HL-60/S4 treated with phorbol 12-myristate 13-acetate at 8.2 ng/mL for 4 days and 3 days (cell line): ENCODE measurements around the gene ATP10A.

ENCODE experiments used
- in situ Hi-C: fragments of 300-500 bp; cut with MboI; formaldehyde crosslinking; loops from 2 replicates; pipeline ENCODE4 v1.15.0; 2022; ENCODE audit warnings: low sequenced_read_pairs

ATP10A gene

DNA sequence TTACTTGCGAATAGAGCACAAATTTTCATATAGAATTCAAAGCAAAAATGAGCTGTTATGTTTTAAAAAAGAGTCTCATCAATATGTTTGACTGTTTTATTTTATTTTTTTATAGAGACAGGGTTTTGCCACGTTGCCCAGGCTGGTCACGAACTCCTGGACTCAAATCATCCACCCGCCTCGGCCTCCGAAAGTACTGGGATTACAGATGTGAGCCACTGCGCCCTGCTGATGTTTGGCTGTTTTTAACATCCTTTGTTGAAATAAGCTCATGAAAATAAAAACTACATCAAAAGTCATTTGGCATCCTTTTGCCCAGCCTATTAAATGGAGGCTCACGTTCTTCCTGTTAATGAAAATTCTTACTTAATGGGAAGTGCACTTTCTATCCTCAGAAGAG lies 154.7 kb downstream of the ATP10A start:
- in situ Hi-C loops = no loop called here

DNA sequence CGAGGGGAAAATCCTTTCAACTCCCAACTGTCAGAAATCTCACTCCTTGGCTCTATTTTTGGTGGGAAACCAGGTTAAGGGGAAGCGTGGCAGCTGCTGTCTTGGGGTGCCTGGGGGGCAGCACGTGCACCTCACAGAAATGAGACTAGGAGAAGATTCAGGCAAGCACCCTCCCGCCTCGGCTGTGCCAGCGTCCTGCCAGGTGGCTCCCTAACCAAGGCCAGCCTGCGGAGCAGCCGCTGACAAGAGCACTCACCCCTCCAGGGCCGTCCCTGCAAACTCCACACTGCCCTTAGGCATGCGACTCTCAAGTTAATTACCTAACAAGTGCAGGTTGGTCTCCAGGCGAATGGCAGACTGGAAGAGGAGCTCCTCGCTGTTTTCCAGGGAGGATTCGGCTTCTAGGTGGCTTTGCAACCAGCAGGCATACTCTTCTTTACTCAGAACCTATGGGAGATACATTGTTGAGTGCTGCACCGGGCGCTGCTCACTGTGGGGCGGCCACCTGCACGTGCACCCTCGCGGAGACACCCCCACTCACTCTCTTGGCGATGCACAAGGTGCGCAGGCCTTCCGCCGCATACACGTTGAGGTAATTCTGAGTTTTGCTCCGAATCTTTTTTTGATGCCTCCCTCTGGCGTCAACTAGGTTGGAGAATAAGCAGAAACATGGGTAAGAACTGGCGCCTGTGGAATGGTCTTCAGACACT lies 155.3 kb downstream of the ATP10A start:
- in situ Hi-C loops = no loop called here

DNA sequence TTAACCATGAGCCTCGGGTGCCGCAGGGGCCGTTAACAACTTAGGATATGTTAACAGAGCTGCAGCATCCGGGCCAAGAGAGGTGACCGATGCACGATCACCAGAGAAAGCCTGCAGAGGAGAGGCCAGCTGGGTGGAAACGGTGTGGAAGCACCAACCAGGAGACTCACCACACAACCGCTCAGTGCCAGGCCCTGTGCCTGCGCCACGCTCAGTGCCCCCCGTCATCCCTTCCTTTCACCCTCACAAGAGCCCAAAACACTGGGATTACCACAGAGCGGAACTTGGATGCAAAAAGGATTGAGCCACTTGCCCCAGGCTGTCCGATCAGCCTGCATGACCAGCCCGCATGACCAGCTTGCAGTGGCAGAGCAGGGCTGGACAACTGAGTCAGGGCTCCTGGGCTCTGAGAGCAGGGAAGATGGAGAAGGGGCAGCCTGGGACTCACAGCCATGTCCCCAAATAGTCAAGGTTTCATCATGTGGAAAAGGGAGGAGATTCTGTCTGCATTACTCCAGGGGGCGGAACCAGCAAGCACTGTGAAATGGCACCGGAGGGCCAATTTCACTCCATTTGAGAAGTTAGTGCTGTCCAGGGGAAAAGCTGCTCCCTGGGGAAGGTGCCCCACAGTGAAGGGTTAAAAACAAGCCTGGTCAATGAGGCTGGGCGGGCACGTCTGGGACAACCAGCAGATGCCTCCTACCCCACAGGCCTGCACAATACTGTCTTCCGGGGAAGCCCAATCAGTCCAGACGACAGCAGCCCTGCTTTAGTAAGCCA lies 156.8 kb downstream of the ATP10A start:
- in situ Hi-C loops = no loop called here

DNA sequence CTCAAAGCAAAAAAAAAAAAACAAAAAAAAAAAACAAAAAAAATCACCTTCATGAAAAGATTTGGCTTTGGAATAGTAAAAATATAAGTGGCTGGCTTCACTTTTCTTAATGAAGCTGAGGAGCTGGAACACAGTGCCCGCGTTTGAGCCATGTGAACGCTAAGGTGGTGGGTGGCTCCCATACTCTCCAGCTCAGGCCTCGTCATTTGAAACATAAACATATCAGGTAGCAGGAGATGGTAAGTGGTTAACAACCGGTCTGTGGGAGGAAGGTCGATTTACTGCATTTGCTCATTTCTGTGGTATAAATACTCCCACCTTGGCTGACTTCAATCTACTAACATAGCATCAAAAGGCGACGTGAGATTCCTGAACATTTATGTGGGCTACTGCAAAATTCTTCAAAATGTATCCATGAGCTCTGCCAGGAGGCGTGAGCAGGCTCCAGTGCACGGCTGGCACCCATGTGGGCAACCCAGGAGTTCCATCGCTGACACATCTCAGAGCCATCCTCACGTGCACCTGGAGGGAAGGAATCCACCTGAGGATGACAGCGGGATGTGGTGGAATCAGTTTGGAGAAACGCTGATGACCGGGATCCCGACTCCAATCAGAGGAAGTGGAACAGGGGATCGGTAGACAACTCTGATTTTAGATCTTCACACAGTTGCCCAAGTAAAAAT lies 157.6 kb downstream of the ATP10A start:
- in situ Hi-C loops = no loop called here

DNA sequence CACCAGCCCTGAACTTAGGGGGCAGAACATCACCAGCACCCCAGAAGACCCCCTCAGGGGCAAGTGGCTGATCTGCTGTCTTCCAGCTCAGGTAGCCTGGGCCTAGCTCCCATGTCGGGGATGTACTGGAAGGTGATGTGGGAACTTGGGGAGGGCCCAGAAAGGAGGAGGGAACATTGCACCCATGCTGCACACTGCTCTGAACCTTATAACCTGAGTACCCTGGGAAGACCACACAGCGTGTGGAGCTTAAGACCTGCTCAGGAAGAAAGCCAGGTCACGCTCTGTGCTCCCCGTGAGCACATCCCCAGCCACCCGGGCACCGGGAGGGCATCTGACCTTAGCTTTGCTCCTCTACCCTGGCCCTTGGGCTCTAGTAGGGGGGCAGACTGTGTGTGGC lies 159.4 kb downstream of the ATP10A start:
- in situ Hi-C loops = no loop called here

DNA sequence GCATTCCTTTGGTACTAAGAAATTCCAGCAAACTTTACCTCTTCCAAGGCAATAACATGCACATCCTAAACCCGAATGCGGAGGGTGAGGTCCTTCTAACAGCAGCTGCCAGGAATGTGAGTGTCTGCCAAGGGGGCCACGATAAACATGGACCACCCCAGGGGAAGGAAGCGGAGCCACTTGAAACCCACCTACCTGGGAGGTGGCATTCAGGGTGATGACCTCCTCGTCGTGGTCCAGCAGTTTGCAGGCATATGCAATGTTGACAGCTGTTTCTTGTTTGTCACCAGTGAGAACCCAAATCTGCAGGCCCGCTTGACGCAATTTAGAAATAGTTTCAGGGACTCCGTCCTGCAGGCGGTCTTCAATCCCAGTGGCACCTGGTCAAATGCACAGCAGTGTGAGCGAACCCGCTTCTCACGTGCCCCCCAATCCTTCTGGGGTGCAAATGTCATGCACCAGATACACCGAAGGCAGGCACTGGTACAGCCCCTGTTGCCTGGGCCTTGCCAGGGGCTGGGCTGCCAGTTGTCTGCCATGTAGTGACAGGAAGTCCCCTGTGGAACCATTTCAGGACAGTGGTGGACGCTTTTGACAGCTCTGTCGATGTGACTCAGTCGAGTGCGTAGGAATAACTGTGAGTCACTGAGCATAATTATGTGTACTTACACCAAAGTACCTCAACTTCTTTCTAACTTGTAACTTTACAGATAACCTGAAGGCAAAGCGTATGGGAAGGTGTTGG lies 161.2 kb downstream of the ATP10A start:
- in situ Hi-C loops = no loop called here

DNA sequence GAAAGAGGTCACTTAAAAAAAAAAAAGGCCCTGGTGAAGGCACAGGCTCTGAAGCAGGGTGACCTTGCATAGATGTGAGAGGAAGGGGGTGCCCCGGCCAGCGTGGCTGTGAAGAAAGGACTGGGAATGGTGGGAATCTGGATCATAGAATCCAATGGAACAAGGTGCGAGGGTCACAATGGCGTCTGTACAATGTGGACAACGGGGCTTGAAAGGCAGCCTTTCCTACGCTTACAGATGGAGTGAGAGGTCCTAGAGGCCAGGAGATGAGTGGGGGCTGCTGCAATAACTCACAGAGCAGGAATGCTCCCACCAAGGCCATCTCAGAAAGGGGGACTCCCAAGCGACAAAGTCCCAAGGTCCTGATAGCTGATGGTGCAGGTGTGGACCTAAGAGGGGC lies 162.2 kb downstream of the ATP10A start:
- in situ Hi-C loops = no loop called here

DNA sequence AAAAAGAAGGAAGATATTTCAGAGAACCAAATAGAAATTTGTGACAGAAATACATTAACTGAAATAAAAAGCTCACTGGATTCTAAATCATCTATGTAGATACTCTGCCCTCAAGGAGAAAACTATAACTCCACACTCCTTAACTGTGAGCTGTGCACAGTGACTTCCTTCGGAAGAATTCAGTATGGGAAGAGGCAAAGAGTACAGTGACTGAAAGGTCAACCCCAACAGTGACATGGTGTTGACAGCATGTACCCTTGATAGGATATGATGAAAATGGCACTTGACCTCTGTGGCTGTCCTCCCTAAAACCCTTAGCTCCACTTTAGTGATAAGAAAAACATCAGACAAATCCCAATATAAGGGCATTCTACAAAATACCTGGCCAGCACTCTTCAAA lies 165.5 kb downstream of the ATP10A start:
- in situ Hi-C loops = no loop called here

DNA sequence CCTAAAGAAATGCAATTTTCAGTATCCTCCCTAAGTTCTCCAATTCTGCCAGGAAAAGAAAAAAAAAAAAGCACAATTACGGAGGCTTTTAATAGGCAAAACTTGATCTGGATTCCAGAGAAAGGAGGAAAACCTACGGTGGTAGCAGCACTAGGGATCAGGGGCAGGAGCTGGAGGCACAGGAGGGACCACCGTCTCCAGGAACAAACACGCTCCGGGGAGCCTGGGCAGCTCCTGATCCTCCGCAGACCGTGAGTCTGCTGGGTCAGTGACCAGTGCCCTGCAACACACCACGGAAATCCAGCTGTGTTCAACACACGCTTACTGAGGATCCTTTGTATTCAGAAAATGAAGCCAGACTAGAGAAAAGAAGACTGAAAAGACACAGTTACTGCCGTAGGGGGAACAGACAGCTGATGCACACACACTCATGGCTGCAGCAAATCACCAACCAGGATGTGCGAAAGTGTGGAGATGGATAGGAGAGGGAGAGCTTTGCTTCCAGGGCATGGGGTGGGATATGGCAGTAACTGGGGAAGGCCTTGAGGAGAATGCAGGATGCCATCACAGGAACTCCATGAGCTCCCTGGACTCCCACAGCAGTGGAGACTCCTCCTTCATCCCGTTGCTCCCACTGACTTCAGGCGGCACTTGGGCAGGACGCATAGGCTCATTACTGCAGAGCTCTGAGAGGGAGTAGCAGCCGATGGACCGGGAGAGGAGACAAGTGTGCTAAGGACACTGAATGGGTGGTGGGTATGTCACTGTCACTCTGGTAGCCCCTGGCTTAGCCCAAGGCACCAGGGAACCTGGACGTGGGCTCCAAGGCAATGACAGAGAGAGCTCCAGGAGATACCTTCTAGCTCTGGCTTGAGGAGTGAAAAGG lies 167.0 kb downstream of the ATP10A start:
- in situ Hi-C loops = no loop called here

DNA sequence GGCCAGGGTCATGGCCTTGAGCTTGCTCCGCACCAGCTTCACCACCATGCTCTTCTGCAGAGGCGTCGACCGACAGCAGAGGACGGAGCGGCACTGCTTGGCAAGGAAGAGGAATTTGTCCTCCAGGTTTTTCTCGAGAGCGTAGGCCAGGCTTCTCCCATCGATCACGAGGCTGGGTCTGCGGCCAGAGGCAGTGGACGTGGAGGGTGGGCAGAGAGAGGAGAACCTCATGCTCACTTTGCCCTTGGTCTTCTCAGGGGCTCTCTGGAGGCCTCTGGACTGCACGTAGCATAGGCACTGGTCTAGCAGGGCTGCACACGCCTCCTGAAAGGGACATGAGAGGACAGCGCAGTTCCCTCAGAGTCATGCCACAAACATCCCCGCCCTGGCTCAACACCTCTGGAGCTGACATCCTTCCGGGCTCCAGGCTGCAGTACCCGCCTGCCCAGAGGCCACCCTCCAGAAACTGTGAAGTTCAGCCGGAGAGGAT lies 168.3 kb downstream of the ATP10A start:
- in situ Hi-C loops = no loop called here

DNA sequence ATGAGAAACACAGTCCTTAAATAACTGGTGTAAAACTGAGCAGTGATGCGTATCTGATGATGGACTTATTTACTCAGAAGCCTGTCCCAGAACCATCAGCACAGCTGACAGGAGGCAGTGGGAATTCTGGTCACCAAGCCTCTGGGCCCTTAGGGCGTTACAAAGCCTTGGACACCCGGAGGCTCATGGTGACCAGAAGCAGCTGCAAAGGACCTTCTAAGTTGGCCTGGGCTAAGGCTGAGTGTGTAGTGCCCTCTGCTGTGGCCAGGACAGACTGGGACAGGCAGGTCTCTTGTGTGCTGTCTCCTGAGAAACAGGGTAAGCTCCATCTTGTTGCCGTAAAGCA lies 168.9 kb downstream of the ATP10A start:
- in situ Hi-C loops = no loop called here

DNA sequence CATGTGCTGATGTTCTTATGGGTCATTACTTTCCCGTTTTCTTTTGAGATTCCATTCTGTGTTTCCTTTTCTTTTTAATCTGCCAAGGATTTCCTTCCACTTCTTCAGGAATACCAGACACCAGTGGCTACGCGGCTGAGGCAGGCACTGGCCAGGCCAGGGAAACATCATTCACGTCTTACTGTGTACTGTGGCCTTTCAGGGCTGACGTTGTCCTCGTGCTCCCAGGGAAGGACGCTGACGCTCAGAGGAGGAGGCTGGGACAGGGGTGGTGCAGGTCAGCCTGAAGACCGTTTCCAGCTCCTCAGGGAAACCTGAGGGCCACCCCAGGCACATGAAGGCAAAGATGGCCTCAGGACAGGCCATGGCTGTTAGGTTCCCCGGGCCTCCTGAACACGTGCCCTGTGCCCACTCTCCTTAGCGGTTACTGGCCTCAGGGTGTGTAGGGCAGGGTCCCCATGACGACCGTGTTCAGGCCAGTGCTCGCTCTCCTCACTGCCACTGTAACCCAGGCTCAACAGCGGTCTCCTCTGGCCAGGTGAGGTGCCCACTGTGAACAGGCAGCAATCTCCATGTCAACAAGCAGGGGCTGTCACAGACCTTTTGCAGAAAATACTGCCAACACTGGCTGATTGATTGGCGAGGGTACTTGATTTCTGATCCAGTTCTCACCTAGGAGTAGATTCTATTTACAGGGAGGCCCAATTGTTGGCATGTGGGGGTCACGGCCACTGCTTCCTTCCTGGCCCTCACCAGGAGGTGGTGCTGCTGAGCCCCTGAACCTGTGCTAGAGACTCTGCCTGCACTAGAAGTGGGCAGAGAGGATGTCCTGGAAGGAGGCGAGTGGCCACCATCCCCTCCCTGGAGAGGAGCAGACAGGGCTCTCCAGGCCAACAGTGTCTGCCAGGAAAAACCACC lies 169.5 kb downstream of the ATP10A start:
- in situ Hi-C loops = no loop called here

DNA sequence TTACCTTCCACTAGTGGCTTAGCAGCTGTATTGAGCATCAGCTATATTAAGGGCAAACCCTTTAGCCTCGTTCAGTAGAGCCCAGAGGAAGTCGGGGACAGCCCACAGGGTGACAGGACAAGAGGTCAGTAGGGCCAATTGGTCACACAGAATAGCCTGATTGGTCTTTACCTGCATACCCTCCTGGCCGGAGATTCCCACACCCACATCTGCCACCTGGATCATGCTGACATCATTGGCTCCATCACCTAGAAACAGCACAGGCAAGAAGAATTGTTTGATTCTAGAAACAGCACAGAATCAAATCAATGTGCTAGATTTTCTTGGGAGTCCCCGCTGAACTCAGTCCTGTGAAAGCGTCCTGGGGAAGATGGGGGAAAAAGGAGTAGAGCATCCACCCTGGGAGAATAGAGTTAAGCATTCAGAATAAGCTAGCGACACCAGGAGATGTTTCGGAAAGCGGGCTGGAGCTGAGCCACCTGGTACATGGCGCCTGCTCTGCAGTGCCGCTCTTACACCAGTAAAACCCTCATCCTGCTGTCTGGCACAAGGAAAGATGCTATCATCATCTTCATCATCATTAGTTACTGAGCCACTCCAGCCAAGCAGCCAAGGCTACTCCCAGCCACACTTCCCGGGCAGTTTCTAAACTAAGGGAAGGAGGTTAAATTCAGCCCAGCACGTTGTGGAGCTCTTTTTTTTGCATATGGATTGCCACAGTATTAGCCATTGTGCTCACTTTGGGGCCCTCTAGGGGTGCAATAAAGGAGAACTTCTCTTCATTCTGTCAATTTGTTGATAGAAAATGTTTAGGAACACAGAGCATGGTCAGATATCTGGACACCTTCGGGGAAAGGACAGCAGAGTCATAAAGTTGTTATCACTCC lies 171.3 kb downstream of the ATP10A start:
- in situ Hi-C loops = no loop called here

DNA sequence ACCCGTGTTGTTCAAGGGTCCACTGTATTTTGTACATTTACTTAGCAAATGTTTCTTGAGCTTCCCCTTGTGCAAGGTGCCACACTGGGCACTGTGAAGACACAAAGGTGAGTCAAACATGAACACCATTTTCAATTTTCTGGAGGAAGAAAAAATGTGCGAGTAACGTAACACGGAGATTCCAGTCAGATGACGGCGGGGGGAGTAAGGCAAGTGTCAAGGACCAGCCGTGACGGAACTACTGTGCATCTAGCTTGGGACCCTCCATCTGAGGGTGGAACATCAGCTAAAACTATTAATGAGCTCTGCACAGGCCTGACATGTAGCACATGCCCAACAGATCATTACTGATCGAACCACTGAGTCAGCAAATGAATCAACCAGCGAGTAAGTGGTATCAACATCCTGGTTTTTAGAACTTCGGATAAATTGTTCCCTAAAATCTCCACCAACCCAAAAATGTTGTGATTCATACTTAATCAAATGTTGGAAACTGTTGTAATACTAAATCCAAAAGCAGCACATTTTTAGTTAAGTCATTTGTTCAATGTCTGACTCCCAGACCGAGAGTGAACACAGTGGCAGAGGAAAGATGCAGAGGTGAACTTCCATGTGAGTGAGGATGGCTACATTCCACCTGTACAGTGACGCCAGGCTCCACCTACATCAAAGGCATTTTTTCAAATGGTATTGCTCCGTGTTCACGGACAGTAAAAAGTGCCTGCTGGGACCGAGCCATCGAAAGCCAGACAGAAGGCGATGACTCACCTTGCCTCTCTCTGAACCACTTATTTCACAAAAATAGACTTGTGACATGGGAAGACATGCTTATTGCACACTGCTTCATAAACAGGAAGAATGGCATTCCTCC lies 172.2 kb downstream of the ATP10A start:
- in situ Hi-C loops = no loop called here

DNA sequence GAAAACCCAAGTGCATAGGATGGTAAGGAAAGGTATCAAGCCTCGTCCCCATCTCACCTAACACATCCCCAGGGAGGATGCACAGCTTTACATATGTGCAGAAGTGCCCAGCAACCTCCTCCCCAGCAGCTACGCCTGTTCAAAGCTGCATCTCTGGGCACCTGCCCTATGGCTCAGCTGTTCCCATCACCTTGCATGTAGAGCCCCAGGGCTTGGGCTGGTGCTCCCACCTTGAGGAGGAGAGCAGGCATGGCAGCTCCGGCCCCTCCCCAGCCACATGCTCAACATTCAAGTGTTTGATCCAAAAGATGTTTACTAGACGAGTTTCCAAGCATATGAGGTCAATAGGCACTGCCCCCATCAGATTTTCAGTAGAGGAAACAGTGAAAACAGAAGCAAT lies 173.5 kb downstream of the ATP10A start:
- in situ Hi-C loops = no loop called here

DNA sequence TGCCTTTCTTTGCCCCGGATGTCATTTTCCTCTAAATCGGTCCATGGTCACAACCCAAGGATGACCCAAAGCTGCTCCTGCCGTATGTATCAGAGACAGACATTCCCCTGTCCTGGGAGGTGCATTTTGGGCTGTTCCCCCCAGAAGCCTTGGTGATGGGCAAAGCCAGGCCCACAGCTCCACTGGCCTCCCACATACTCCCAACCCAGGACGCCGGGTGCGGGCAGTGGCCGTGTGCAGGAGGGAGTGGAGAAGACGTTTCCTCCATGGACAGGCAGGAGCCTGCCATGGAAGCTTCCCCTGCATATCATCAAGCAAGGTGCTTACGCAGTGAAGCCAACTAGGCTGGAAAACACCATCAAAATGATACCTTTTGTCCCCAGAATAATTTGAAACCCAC lies 175.0 kb downstream of the ATP10A start:
- in situ Hi-C loops = no loop called here

DNA sequence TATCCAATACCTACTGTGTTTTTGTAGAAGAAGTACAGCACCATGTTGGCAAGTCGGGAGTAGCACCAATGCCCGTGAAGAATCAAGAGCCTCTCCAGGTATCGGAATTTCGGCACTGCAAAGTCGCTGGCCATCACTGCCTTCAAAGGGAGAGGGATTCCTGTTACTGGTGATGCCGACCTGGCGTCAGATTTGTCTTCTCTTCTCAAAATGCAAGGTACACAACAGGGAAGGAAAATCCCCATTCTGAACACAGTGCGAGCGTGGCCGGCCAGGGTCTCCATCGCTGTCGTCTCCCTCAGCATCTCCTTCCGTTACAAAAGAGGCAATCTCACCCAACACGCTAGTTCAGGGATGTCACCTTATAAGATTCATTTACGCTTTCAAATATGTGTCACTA lies 175.4 kb downstream of the ATP10A start:
- in situ Hi-C loops = no loop called here
